Measurements from ENCODE around the gene ALKBH3.

ALKBH3 gene

DNA sequence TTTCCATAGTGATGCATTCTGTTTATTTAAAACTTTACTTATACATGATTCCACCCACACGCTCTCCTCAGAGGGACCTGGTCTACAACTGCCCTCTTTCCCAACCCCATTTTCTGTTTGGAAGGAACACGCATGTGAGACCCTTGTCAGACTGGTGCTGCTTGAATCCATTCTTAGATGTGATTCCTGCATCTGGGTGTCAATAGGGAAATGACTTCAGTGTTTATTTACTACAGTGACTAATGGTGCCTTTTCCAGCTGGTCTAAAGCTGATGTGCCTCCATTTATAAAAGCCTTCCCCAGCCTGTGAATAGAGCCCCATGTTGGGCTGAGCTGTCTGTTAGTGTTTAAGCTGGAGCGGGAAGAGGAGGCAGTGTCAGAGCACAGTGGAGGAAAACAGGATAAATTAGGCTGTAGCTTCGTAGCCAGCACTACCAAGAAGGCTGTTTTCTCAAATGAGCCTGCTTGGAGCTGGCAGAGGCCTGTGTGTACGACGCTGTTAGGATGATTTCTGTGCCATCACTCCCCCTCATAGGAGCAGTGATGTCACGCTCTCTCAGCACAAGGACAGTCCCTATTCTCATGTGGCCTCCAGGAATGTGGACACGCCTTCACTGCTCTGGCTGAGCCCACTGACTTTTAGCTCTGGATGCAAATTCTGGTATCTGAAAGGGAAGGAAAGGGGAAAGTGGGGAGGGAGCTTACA, 42.9 kb downstream of the ALKBH3 start:
- DNase-seq = no peak

DNA sequence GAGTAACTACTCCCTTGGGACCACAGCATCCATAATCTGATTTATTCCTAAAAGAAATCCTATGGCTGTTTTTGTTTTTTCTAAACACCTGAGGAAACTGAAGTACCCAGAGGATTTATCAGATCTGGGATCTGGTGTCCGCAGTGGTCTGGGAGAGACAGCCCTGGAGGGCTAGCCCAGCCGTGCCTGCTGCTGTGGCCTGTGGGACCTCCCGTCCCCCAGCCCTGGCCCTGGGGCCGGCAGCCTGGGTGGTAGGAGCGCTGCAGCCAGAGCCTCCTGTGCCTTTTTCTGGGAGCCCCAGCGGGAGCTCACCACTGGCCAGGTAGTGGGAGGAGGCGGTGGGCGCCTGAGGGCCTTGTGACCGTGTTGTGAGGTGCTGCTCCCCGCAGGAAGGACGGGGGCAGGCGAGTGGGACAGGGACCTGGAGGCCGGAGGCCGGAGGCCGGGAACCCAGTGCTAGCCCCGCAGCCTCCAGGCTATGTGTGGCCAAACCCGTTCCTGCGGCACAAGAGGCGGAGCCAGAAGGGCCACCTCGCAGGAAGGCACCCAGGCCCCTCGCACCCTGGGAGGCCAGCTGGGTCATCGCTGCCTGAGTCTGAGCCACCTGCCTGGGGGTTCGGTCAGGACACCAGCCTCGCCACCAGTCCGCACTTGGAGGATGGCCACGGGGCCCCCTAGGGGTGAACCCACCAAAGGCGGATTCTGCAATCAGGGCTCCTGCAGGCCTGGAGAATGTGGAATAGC, 43.7 kb downstream of the ALKBH3 start:
- no peak for DNase-seq

DNA sequence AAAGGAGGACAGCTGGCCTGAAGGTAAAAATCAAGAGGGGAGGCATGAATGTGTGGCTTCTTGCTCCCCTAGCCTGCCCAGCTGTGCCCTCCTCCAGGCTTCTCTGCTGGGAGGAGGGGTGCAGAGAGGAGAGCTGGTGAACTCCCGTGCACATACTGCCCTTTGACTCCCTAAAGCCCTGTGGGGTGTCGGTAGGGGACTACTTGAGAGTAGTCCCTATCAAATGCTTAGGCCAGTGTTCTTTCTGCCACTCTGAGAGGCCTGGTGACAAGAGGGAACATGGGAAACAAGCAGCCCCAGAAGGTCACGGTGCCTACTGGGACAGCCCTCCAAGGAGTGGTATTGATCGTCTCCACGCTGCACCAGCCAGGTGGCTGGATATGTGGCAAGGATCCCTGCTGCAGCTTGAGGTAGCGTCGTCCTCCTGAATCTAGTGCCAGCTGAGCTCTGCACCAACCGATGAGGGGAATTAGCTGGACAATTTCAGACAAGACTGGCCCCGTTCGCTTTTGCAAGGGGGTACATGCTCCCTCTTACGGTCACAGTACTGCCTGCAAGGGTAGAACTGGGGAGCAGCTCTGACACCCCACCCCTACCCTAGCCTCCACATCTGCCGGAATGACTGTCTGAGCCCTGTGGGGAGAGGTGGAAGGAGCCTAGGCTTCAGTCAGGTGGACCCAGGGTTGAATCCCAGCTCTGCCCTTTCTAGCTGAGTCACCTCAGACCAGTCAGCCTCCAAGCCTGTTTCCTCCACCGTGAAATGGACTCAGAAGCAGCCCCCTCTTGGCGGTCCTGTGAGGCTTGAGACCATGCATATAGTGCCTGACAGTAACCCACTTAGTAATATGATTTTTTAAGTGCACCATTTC, 44.7 kb downstream of the ALKBH3 start:
- no peak for DNase-seq

DNA sequence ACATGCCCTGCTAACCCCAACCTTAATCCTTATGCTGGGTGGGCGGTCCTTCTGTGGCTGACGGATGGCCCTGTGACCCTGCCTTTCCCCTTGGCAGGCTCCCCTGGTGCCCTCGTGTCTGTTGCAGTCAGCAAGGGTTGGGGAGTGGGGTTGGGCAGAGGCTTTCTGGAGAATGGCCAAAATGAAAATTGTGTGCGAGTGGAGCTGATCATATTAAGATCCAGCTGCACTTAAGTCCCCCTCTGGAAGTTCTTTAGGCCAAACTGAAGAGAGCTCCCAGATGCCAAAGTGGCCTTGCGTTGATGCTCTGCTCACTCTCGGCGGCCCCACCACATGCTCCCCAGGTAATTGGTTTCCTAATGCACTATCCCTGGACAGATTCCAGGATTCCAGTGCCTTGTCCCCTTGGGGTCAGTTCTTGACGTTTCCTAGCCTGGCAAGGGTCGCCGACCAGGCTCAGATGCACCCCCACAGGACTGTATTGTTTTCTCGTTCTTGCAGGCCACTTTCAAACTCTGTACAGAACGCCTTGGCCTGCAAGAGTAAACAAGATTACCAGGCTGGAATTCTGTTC, 45.4 kb downstream of the ALKBH3 start:
- no peak for DNase-seq

DNA sequence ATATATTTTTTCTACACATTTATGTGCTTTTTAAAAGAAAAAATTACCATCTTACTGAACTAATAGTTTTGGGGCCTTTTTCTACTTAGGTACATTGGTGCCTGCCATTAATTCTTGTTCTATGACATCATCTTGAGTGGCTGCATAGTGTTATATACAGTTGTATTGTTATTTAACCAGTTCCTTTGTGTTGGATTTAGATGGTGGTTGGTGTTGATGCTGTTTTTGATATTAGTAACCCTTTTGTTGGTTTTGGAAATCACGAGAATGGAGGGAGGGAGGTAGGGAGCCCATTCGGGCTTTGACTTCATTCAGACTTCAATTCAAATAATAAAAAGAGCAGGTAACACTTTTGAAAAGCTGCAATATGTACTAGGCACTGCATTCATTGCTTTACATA, 46.4 kb downstream of the ALKBH3 start:
- DNase-seq = no peak

DNA sequence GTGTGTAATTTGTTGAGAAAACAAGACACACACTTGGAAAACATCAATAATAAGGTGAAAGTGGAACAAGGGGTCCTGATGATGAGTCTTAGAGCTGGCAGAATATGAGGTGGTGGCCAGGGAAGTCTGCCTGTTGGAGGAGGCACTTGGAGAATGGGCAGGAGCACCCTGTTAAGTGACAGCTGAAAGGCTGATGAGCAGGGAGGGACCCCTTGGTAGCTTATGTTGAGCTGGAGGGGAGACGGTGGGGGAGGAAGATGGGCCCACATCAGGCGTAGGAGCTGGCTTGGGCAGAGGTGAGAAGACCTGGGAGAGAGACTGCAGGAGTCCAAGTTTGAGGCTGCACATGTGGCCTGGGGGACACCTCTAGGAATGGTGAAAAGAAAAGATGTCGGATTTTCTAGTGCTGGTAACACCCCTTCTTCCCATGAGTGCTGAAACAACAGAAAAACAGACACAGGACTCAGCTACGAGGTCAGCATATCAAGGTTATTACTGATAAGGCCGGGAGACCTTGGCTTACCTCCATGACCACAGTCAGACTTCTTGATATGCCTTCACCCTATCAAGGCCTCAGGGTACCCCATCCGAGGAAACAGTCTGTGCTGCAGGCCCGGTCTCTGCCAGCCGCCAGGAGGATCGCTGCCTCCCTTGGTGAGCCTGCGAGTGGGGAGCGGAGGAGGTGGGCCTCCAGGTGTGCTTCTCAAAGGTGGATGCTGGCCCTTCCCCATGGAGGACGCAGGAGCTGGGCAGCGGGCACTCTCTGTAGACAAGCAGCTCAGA, 47.5 kb downstream of the ALKBH3 start:
- DNase-seq = no peak

DNA sequence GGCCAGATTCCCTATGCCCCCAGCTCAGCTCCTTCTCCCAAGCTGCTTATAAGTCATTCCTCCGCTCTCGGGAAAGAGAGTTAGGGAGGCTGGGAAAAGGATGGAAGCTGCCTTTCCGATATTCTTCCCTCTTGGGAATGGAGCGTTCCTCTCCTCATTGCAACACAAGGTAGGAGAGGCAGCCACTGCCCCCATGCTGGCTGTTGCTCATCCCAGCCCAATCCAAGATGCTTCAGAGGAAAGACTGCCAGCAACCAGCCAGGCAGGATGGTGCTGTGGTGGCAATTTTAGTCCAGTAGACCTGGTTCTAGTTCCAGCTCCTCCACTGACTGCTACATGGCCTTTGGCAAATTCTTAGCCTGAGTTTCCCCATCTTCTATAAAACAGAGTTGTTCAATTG, 48.1 kb downstream of the ALKBH3 start:
- no peak for DNase-seq

DNA sequence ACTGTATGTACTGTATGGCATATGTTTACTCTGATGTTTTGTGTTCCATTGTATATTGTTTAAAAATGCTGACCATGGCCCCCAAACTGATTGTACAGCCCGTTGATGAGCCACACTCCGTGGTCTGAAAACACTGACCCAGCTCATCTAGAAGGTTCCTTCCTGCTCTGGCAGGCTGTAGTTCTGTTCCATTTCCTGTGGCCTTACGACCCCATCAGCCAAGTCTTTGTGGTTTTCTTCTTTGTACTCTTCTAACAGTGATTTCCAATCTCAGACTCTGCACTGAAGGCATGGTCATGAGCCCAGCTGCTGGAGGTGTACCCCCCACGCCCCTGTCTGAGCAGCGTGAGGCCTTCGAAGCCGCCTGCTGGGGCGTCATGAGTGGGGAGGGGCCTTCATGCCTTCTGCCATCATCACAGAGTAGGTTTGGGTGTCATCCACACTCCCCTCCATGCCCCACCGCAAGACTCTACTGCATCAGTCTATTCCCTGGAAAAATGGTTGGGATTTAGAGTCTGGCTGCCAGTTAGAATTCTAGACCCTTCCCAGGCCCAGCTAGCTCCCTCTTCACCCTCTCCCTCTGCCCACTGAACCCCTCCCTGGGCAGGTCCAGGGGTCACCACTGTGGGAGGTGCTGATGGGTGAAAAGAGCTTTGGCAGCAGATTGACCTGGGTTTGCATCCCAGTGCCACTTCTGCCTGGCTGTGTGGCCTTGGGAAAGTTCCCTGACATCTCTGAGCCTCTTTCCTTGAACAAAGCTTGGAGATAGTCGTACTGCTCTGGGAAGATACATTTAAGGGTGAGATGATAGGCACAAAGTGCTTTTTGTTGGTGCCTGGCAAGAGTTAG, 50.5 kb downstream of the ALKBH3 start:
- DNase-seq = no peak

DNA sequence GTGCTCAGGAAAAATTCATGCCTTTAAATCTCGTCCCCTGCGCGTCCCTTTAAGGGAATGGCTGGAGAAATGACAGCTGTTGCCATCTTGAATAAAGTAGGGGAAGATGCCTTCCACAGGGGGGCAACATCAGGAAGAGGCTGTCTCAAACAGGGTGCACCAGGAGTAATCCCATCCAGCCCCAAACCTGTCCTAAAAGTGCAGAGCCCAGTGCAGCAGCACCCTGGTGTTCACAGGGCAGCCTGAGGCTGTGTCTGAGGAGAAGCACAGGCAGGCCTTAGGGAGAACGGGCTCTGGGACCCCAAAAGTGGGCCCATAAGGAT, 51.0 kb downstream of the ALKBH3 start:
- DNase-seq = no peak

DNA sequence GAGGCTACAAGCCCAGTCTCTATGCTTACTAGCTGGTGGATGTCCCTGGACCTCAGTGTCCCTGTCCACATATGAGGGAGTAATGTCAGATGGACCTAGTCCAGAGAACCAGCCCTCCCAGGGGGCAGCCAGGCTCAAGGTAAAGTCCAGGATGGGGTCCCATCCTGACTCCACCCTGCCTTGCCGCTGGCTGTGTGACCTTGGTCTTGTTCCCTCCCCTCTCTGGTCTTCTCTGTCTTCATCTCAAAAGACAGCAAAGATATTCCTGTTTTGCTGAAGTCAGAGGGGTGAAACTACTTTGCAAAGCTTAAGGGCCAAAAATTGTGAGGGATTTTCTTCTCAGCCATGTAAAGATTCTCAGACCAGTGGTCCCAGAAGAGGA, 52.6 kb downstream of the ALKBH3 start:
- no peak for DNase-seq

DNA sequence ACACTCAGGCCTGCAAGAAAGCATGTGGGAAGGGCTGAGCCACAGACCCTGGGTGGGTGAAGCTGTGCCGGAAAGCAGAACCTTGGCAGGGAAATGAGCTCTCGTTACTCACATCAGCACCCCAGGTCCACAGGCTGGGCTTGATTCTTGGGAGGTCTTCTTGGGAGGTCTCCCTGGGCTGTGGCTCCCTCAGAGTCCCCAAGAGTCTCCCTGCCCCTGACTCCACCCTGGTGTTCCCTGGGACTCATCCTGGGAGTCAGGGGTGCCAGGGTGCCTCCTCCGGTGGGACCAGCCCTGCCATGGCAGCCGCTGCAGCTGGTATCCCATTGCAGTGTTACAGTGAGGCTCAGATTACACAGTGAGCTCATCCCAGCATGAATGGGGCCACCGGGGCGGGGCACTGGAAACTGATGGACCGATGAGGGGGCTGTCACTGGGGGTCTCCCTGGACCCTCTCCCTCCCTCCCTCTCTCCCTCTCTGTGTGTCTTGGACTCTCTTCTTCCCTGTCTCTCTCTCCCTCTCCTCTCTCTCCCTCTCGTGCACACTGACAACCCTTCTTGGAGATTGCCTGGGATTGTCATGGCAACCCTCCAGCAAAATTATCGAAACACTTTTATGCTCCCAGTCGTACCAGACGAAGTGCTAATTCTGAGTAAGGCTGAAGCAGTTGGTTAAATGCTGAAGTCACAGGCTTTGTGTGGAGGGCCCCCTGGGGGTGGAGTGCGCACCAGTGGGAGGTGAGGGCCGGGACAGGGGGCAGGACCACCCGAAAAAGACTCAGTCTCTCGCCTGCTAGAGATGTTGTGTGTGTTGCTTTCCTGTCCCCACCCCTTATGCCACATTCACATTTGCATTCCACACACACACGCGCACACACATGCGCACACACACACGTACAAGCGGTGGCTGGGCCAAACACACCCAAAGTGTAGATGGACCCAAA, 53.2 kb downstream of the ALKBH3 start:
- no peak for DNase-seq

DNA sequence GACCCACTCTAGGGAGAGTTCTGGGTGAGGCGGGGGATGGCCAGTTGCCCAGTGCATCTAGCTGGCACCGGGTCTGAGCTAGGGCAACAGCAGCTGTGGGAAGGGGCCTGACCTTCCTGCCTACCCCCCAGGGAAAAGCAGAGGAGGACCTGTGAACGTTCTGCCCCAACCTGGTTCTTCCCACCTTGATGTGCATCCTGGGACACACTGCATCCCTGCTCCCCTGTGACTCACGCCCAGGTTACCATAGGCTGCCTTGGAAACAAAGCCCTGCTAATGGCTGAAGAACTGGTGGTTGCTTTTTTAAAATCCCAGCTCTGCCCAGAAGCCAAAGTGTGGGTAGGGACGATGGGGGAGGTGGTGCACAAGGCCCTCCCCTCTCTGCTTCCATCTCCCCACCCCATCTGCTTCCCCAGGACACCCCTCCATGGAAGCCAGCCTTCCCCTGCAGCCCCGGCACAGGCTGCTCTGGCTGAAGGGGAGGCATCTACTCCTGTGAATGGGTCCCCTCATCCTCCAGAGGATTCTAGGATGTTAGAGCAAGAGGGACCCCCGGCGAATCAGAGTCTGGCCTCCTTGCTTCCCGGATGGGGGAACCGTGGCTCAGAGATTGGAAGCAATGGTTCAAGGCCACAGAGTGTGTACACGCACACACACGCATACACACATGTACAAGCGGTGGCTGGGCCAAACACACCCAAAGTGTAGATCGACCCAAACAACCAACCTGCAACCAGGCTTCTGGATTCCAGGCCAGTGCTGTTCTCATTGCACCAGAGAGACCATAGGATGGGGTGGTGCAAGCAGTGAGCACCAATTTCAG, 54.2 kb downstream of the ALKBH3 start:
- no peak for DNase-seq

DNA sequence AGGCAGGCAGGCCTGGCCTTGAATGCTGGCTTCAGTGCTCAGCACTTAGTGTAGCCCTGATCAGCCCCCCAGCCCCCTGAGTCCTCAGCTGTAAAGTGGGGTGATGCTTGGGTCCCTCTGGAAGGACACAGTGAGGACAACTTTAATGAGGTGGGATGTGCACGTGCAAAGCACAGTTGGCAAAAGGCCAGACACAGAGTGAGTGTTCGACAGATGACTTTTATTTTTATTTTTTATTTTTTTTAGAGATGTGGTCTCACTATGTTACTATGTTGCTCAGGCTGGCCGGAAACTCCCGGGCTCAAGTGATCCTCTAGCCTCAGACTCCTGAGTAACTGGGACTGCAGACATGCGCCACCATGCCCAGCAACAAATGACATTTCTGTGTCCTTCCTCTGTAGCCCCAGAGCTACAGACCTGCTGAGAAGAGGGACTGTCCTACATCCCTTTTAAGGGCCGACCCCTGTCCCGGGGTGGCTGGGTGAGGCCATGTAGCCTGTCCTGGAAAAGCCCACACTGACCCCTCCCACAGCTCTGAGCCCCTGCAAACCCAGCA, 54.9 kb downstream of the ALKBH3 start:
- DNase-seq = no peak

DNA sequence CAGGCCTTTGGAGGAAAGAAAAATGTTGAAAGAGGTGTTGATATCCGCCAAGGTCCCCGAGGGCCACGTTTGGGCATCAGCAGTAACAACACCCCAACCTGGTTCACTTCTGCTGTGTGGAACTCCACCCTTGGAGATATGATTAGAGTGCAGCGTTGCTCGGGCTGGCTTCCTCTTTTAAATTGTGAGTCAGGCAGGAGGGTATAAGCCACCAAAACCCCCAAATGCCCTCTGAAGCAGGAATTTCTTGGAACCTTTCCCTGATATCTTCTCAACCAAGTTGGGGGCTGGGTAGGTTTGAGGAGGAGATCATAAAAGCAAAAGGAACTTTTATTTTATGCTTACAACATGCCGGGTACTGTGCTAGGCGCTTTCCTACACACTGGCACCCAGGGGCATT, 55.4 kb downstream of the ALKBH3 start:
- no peak for DNase-seq

DNA sequence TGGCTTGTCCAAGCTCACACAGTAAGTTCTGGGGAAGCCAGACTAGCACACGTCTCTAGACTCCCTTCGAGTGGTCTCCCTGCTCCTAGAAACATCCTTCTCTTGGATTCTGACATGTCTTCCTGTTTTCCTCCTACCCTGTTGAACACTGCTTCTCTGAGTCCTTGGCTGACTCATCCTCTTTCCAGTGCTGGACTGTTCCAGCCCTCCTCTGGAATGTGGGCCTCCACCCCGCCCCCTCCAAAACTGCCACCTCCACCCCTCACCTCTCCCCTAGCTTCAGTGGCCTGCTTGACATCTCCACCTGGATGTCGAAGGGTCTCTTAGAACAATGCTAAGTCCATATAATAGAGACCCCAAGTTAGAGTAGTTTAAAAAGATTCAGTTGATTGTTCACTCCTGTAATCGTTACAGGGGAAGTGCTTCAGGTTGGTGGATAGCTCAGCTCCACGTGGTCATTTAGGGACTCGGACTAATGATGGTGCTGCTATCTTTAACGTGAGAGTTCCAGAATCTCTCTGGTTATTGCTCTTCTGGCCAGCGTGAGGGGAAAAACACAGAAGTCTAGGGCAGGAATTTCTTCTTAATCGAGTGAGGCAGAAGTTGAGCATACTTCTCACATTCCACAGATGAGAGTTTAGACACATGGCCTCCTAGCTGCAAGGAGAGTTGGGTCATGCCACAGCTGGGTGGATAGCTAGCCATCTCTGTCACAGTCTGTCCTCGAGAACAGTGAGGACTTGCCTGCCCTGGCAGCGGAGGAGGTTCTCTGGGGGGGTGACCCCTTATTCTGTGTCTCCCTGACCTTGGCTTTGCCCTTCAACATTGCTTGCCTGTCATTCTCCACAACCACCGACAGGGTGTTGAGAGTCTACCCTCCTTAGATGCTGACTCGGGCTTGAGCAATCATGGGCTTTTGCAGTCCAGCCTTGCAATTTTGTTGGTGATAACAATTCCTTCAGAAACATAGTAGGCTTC, 57.1 kb downstream of the ALKBH3 start:
- no peak for DNase-seq

DNA sequence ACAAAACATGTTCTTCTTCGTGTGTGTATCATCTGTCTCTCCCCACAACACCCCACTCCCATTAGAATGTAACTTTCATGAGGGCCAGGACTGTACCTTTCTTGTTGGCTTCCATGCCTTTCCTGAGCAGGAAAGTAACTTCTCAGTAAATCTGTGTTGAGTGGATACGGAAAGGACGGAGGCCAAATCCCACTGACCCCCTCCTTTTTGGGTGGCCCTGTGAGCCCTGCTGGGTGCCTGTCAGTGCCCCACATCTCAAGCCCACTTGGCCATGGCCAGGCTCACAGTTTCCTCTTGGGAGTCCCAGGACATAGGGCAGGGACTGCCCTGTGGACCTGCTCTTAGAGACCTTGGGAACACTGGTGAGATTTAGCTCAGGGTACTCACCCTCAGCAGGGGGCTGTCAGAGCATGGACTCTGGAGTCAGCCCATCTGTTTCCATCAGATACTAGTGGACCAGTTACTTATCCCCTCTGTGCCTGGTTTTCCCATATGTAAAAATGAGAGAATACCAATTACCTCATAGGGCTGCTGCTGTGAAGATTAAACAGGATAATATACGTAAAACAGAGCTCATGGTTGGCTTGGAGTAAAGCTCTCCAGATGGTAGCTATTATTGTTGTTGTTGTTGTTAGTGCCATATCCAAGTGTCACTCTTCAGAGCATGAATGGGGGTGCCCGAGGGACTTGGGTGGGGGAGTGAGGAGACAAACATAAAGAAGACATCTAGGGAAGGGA, 60.8 kb downstream of the ALKBH3 start:
- no peak for DNase-seq

DNA sequence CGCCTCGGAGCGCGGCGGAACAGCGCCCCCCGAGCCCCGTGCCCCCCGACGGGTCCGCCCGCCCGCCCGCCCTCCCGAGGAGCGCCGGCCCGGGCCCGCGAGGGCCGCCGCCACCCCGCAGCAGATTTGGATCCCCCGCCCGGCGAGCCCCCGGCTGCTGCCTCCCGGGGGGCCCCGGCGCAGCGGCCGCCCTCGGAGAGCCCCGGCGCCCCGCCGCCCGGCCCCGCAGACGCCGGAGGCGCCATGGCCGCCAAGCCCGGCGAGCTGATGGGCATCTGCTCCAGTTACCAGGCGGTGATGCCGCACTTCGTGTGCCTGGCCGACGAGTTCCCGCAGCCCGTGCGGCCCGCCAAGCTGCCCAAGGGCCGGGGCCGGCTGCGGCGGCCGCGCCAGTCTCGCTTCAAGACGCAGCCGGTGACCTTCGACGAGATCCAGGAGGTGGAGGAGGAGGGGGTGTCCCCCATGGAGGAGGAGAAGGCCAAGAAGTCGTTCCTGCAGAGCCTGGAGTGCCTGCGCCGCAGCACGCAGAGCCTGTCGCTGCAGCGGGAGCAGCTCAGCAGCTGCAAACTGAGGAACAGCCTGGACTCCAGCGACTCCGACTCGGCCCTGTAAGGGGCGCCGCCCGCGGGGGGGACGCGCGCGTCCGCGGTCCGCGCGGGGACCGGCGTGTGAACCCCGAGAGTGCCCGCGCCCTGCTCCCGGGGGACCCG, 62.2 kb downstream of the ALKBH3 start:
- DNase-seq = peak in 1 of 2 donors; percentile 37
